ENCODE measurements around the gene MORN1. TPM values are rescaled to one million over a fixed set of nuclear protein-coding genes. Genes with fewer than 3 reads are reported as not detected.

MORN1 gene
- total and polyA plus RNA-seq, 2 of the 8 experiments (the other 6 are each of a cell fraction or from before 2014, with no cell fraction given): 5.0 to 9.1 TPM

GRCh38 chr1:2360588-2361364 is 30.6 kb downstream of the MORN1 start:
- H2BK120ac ChIP-seq (replicated peaks; ENCODE audit: low read depth, low read length): no peak overlapping the region
- FAIRE-seq (no peak), DNase-seq (ENCODE audit: low read depth in 1 of 2, low spot score in 2 of 2) (no peak)
- H3K79me1 ChIP-seq (ENCODE audit: low read depth, low read length): no peaks in the 10 kb centered on the region
- no peak overlapping the region for H3K9ac ChIP-seq (replicated peaks in 1 of 4; ENCODE audit: extremely low read depth in 1 of 4, low read depth in 3 of 4, low read length in 3 of 4)
- no peak overlapping the region for H4K8ac ChIP-seq (ENCODE audit: extremely low read depth, insufficient read depth, low read length)
- no peak overlapping the region for H3K56ac ChIP-seq (replicated peaks; ENCODE audit: insufficient read length, low read depth, low read length)
- H2AK5ac ChIP-seq (ENCODE audit: low read depth, low read length): no peak overlapping the region
- H3K4me3 ChIP-seq (ENCODE audit: extremely low read depth in 1 of 4, insufficient read depth in 2 of 4, low read depth in 3 of 4, low read length in 4 of 4): no peak overlapping the region
- CTCF ChIA-PET (ENCODE audit: partially characterized antibody): interaction anchor here (2.7 kb wide), 1 partner anchor 20 kb away, joined by 19 read pairs; no protein-coding TSS in a partner anchor
- H2BK20ac ChIP-seq (ENCODE audit: low read length): no peak overlapping the region
- H3K27ac ChIP-seq (ENCODE audit: low read depth, low read length): no peak overlapping the region
- POLR2A ChIA-PET (ENCODE audit: partially characterized antibody): no interaction called here
- H2BK15ac ChIP-seq (ENCODE audit: low read length): no peak overlapping the region
- H4K20me1 ChIP-seq (replicated peaks in 1 of 2; ENCODE audit: control insufficient read depth in 1 of 2, insufficient read depth in 2 of 2, low read length in 2 of 2): no peaks in the 10 kb centered on the region
- 90% methylated on average over 11 of the region's 11 CpGs; no CpG with 5 or more reads in 1 of the 2 experiments for WGBS, 2 experiments (ENCODE audit: extremely low coverage in 1 of 2, insufficient coverage in 1 of 2, insufficient read length in 1 of 2, insufficient replicate concordance in 2 of 2, low coverage in 1 of 2, low lambda C conversion rate in 2 of 2, missing lambda C conversion rate in 1 of 2)
- H2BK12ac ChIP-seq (ENCODE audit: low read depth, low read length): no peak overlapping the region
- no peak overlapping the region for H3K18ac ChIP-seq (ENCODE audit: extremely low read depth, low read length)
- no peak overlapping the region for H3K14ac ChIP-seq (ENCODE audit: insufficient read length)
- H3K4me1 ChIP-seq (replicated peaks in 1 of 4; ENCODE audit: control insufficient read depth in 3 of 4, insufficient read depth in 4 of 4, low read length in 3 of 4): no peaks in the 10 kb centered on the region; a peak in 1 of 7 replicates
- H3K36me3 ChIP-seq (ENCODE audit: control insufficient read depth in 2 of 4, insufficient read depth in 4 of 4, low read length in 3 of 4): no peaks in the 10 kb centered on the region
- no peaks in the 10 kb centered on the region for H3K27me3 ChIP-seq (replicated peaks in 1 of 4; ENCODE audit: control insufficient read depth in 3 of 4, extremely low read depth in 1 of 4, insufficient read depth in 3 of 4, low read length in 3 of 4)
- no peak overlapping the region for H4K91ac ChIP-seq (replicated peaks; ENCODE audit: insufficient read length, low read length)
- H3K23ac ChIP-seq (ENCODE audit: insufficient read length): no peak overlapping the region
- H3K79me2 ChIP-seq (ENCODE audit: control insufficient read depth in 1 of 2, insufficient read depth in 2 of 2, low read length in 2 of 2): no peaks in the 10 kb centered on the region
- peaks cover 0 to 3% of the 10 kb centered on the region in 2 experiments; a peak in 1 of 4 replicates for H3K9me3 ChIP-seq (ENCODE audit: insufficient read depth in 2 of 2, low read depth in 1 of 2, low read length in 1 of 2)
- no peak overlapping the region for H2BK5ac ChIP-seq (ENCODE audit: low read depth, low read length)
- H2AFZ ChIP-seq (ENCODE audit: low read length): no peak overlapping the region
- H3K23me2 ChIP-seq (ENCODE audit: low read depth, low read length): no peaks in the 10 kb centered on the region
- H4K5ac ChIP-seq (ENCODE audit: insufficient read length, low read depth, low read length): no peak overlapping the region
- H3K4me2 ChIP-seq (ENCODE audit: insufficient read depth in 1 of 2, low read depth in 2 of 2, low read length in 2 of 2): no peak overlapping the region
- no peak overlapping the region for H3K4ac ChIP-seq (replicated peaks; ENCODE audit: insufficient read length, low read depth, low read length)
- no peak for TF ChIP-seq SRF (IDR thresholded peaks at IDR 0.05; ENCODE audit: low read depth, low read length)
- TF ChIP-seq POLR2A (IDR thresholded peaks at IDR 0.05; ENCODE audit: control extremely low read depth in 1 of 2, low read depth in 2 of 2, low read length in 2 of 2): no peak
- TF ChIP-seq RAD21 (IDR thresholded peaks at IDR 0.05 in 1 of 2, conservative IDR thresholded peaks at IDR 0.05 in 1 of 2; ENCODE audit: low read depth in 2 of 2, low read length in 2 of 2): no peak
- TF ChIP-seq SIN3A (conservative IDR thresholded peaks at IDR 0.05 in 1 of 2, IDR thresholded peaks at IDR 0.05 in 1 of 2; ENCODE audit: low read depth in 1 of 2, low read length in 2 of 2): no peak
- TF ChIP-seq EZH2 (IDR thresholded peaks at IDR 0.05; ENCODE audit: low read depth, low read length, severe bottlenecking): no peak
- TF ChIP-seq SP2 (IDR thresholded peaks at IDR 0.05; ENCODE audit: low read length): no peak
- no peak for TF ChIP-seq CHD1 (IDR thresholded peaks at IDR 0.05; ENCODE audit: low read depth, low read length)
- no peak for TF ChIP-seq EP300 (IDR thresholded peaks at IDR 0.05; ENCODE audit: borderline replicate concordance in 1 of 2, low read depth in 2 of 2, low read length in 2 of 2)
- TF ChIP-seq ZNF274 (IDR thresholded peaks at IDR 0.05; ENCODE audit: borderline replicate concordance, extremely low read depth, low read length): no peak
- no peak for TF ChIP-seq POLR2AphosphoS5 (IDR thresholded peaks at IDR 0.05; ENCODE audit: low read depth, low read length)
- no peak for TF ChIP-seq CBX5 (IDR thresholded peaks at IDR 0.05; ENCODE audit: low read depth, low read length)
- no peak for TF ChIP-seq ATF3 (IDR thresholded peaks at IDR 0.05; ENCODE audit: insufficient read depth, low read depth, low read length)

Data from H1 (cell line).